Measurements from ENCODE around the gene ABL2.
A peak's percentile ranks its signal among the peaks of the same experiment; 100 is the strongest.

The ABL2 gene

GRCh38 chr1:179124873-179125272, 104.6 kb downstream of the ABL2 start:
- Histone ChIP-seq H3K36me3 (ENCODE audit: insufficient read depth, low read depth, low read length) (peaks cover 16% of the 10 kb centered on the region), H3K27me3 (ENCODE audit: insufficient read depth, low read length) (no peaks in the 10 kb centered on the region), H3K4me1 (ENCODE audit: insufficient read depth, low read length) (no peaks in the 10 kb centered on the region), H3K27ac (ENCODE audit: low read length) (no peak overlapping the region), H3K9me3 (ENCODE audit: insufficient read depth, low read depth, low read length) (no peaks in the 10 kb centered on the region), H3K4me3 (ENCODE audit: low read length) (no peak overlapping the region), H3K9ac (ENCODE audit: low read depth, low read length) (no peak overlapping the region)

GRCh38 chr1:179121159-179121938, 108.1 kb downstream of the ABL2 start:
- Histone ChIP-seq H3K9me3 (ENCODE audit: insufficient read depth, low read depth, low read length) (no peaks in the 10 kb centered on the region), H3K9ac (ENCODE audit: low read depth, low read length) (no peak overlapping the region; the same call in 1 of the 2 replicates), H3K4me1 (ENCODE audit: insufficient read depth, low read length) (no peaks in the 10 kb centered on the region), H3K4me3 (ENCODE audit: low read length) (no peak overlapping the region), H3K36me3 (ENCODE audit: insufficient read depth, low read depth, low read length) (peaks cover 38% of the 10 kb centered on the region), H3K27me3 (ENCODE audit: insufficient read depth, low read length) (no peaks in the 10 kb centered on the region), H3K27ac (ENCODE audit: low read length) (no peak overlapping the region)

- Histone ChIP-seq H3K9me3 (ENCODE audit: insufficient read depth, low read depth, low read length) (no peaks in the 10 kb centered on the region), H3K27ac (ENCODE audit: low read length) (no peak overlapping the region), H3K9ac (ENCODE audit: low read depth, low read length) (no peak overlapping the region), H3K27me3 (ENCODE audit: insufficient read depth, low read length) (no peaks in the 10 kb centered on the region), H3K4me3 (ENCODE audit: low read length) (no peak overlapping the region), H3K36me3 (ENCODE audit: insufficient read depth, low read depth, low read length) (peaks cover 34% of the 10 kb centered on the region), H3K4me1 (ENCODE audit: insufficient read depth, low read length) (no peaks in the 10 kb centered on the region)
Observed at GRCh38 chr1:179120736-179121135, 108.7 kb downstream of the ABL2 start.

- H3K4me1 ChIP-seq (ENCODE audit: insufficient read depth, low read length), result no peaks in the 10 kb centered on the region
- no peaks in the 10 kb centered on the region for H3K9me3 ChIP-seq (ENCODE audit: insufficient read depth, low read depth, low read length)
- no peak overlapping the region for H3K4me3 ChIP-seq (ENCODE audit: low read length)
- H3K9ac ChIP-seq (ENCODE audit: low read depth, low read length), result peak overlapping the region; percentile 15; the same call in 1 of the 2 replicates
- H3K36me3 ChIP-seq (ENCODE audit: insufficient read depth, low read depth, low read length), result peaks cover 39% of the 10 kb centered on the region
- no peak overlapping the region for H3K27ac ChIP-seq (ENCODE audit: low read length)
- H3K27me3 ChIP-seq (ENCODE audit: insufficient read depth, low read length), result no peaks in the 10 kb centered on the region
Observed at GRCh38 chr1:179119513-179119912, 110.0 kb downstream of the ABL2 start.

GRCh38 chr1:179115181-179115580, 114.3 kb downstream of the ABL2 start:
- Histone ChIP-seq H3K4me1 (ENCODE audit: insufficient read depth, low read length) (no peaks in the 10 kb centered on the region), H3K27me3 (ENCODE audit: insufficient read depth, low read length) (no peaks in the 10 kb centered on the region), H3K36me3 (ENCODE audit: insufficient read depth, low read depth, low read length) (peaks cover 56% of the 10 kb centered on the region)

GRCh38 chr1:179108644-179109043, 120.8 kb downstream of the ABL2 start:
- Histone ChIP-seq H3K27ac (ENCODE audit: low read length) (no peak overlapping the region), H3K27me3 (ENCODE audit: insufficient read depth, low read length) (no peaks in the 10 kb centered on the region), H3K9ac (ENCODE audit: low read depth, low read length) (no peak overlapping the region), H3K9me3 (ENCODE audit: insufficient read depth, low read depth, low read length) (no peaks in the 10 kb centered on the region), H3K36me3 (ENCODE audit: insufficient read depth, low read depth, low read length) (peaks cover 51% of the 10 kb centered on the region), H3K4me3 (ENCODE audit: low read length) (no peak overlapping the region), H3K4me1 (ENCODE audit: insufficient read depth, low read length) (no peaks in the 10 kb centered on the region)

More at GRCh38 chr1:179115181-179115580, 114.3 kb downstream of the ABL2 start:
- no peaks in the 10 kb centered on the region for H3K9me3 ChIP-seq (ENCODE audit: insufficient read depth, low read depth, low read length)
- H3K27ac ChIP-seq (ENCODE audit: low read length), result no peak overlapping the region
- H3K9ac ChIP-seq (ENCODE audit: low read depth, low read length), result no peak overlapping the region
- no peak overlapping the region for H3K4me3 ChIP-seq (ENCODE audit: low read length)

GRCh38 chr1:179107706-179108629, 121.5 kb downstream of the ABL2 start:
- H3K4me1 ChIP-seq (ENCODE audit: insufficient read depth, low read length), result no peaks in the 10 kb centered on the region
- H3K27ac ChIP-seq (ENCODE audit: low read length), result no peak overlapping the region
- no peaks in the 10 kb centered on the region for H3K9me3 ChIP-seq (ENCODE audit: insufficient read depth, low read depth, low read length)
- H3K27me3 ChIP-seq (ENCODE audit: insufficient read depth, low read length), result no peaks in the 10 kb centered on the region
- H3K36me3 ChIP-seq (ENCODE audit: insufficient read depth, low read depth, low read length), result peaks cover 48% of the 10 kb centered on the region
- H3K9ac ChIP-seq (ENCODE audit: low read depth, low read length), result no peak overlapping the region
- H3K4me3 ChIP-seq (ENCODE audit: low read length), result no peak overlapping the region

- no peaks in the 10 kb centered on the region for H3K4me1 ChIP-seq (ENCODE audit: insufficient read depth, low read length)
Observed at GRCh38 chr1:179105393-179105792, 124.1 kb downstream of the ABL2 start.

GRCh38 chr1:179104611-179105250, 124.7 kb downstream of the ABL2 start:
- Histone ChIP-seq H3K9me3 (ENCODE audit: insufficient read depth, low read depth, low read length) (no peaks in the 10 kb centered on the region), H3K9ac (ENCODE audit: low read depth, low read length) (no peak overlapping the region), H3K4me1 (ENCODE audit: insufficient read depth, low read length) (peaks cover under 1% of the 10 kb centered on the region; the same call in 1 of the 2 replicates), H3K27ac (ENCODE audit: low read length) (no peak overlapping the region), H3K27me3 (ENCODE audit: insufficient read depth, low read length) (no peaks in the 10 kb centered on the region), H3K4me3 (ENCODE audit: low read length) (no peak overlapping the region), H3K36me3 (ENCODE audit: insufficient read depth, low read depth, low read length) (peaks cover 25% of the 10 kb centered on the region)

More at GRCh38 chr1:179105393-179105792, 124.1 kb downstream of the ABL2 start:
- no peaks in the 10 kb centered on the region for H3K9me3 ChIP-seq (ENCODE audit: insufficient read depth, low read depth, low read length)
- H3K36me3 ChIP-seq (ENCODE audit: insufficient read depth, low read depth, low read length), result peaks cover 31% of the 10 kb centered on the region
- H3K9ac ChIP-seq (ENCODE audit: low read depth, low read length), result no peak overlapping the region
- no peaks in the 10 kb centered on the region for H3K27me3 ChIP-seq (ENCODE audit: insufficient read depth, low read length)
- no peak overlapping the region for H3K4me3 ChIP-seq (ENCODE audit: low read length)
- H3K27ac ChIP-seq (ENCODE audit: low read length), result no peak overlapping the region

- H3K9ac ChIP-seq (ENCODE audit: low read depth, low read length), result no peak overlapping the region
- H3K27me3 ChIP-seq (ENCODE audit: insufficient read depth, low read length), result no peaks in the 10 kb centered on the region
- H3K9me3 ChIP-seq (ENCODE audit: insufficient read depth, low read depth, low read length), result no peaks in the 10 kb centered on the region
- no peak overlapping the region for H3K27ac ChIP-seq (ENCODE audit: low read length)
- H3K4me3 ChIP-seq (ENCODE audit: low read length), result no peak overlapping the region
- peaks cover 5% of the 10 kb centered on the region; the same call in 1 of the 2 replicates for H3K4me1 ChIP-seq (ENCODE audit: insufficient read depth, low read length)
- H3K36me3 ChIP-seq (ENCODE audit: insufficient read depth, low read depth, low read length), result peaks cover 19% of the 10 kb centered on the region
Observed at GRCh38 chr1:179103999-179104398, 125.5 kb downstream of the ABL2 start.

- Histone ChIP-seq H3K4me3 (ENCODE audit: low read length) (no peak overlapping the region), H3K27ac (ENCODE audit: low read length) (no peak overlapping the region), H3K9me3 (ENCODE audit: insufficient read depth, low read depth, low read length) (no peaks in the 10 kb centered on the region), H3K27me3 (ENCODE audit: insufficient read depth, low read length) (no peaks in the 10 kb centered on the region), H3K9ac (ENCODE audit: low read depth, low read length) (no peak overlapping the region), H3K4me1 (ENCODE audit: insufficient read depth, low read length) (peaks cover 5% of the 10 kb centered on the region; the same call in 1 of the 2 replicates), H3K36me3 (ENCODE audit: insufficient read depth, low read depth, low read length) (peaks cover 12% of the 10 kb centered on the region)
Observed at GRCh38 chr1:179101566-179101965, 127.9 kb downstream of the ABL2 start.

Data from iPS-20b (cell line).